GM12874 (cell line): ENCODE measurements around the gene DENND5B.

Experiments used
- CTCF ChIP-seq: IDR thresholded peaks from 2 replicates; pipeline ENCODE4 v1.5.1; 2011; ENCODE audit warnings: low read depth, mild to moderate bottlenecking, control low read depth, low read length, moderate library complexity; ENCODE audit not compliant: insufficient read depth

DENND5B gene

GRCh38 chr12:31482816-31483215 is 108.1 kb downstream of the DENND5B start:
- TF ChIP-seq CTCF, result no peak

GRCh38 chr12:31481415-31481814 is 109.5 kb downstream of the DENND5B start:
- TF ChIP-seq CTCF, result no peak

- TF ChIP-seq CTCF, result no peak
These were observed 111.3 kb downstream of the DENND5B start for GRCh38 chr12:31479516-31480210.

- TF ChIP-seq CTCF, result no peak
These were observed 112.0 kb downstream of the DENND5B start for GRCh38 chr12:31478898-31479297.

- no peak for TF ChIP-seq CTCF
These were observed 112.5 kb downstream of the DENND5B start for GRCh38 chr12:31478425-31478824.

- TF ChIP-seq CTCF, result no peak
These were observed 113.2 kb downstream of the DENND5B start for GRCh38 chr12:31477687-31478086.

- no peak for TF ChIP-seq CTCF
These were observed 114.5 kb downstream of the DENND5B start for GRCh38 chr12:31476437-31476836.

GRCh38 chr12:31474751-31475150 is 116.2 kb downstream of the DENND5B start:
- TF ChIP-seq CTCF, result no peak
